ENCODE results near the gene CHD9NB.

DNA sequence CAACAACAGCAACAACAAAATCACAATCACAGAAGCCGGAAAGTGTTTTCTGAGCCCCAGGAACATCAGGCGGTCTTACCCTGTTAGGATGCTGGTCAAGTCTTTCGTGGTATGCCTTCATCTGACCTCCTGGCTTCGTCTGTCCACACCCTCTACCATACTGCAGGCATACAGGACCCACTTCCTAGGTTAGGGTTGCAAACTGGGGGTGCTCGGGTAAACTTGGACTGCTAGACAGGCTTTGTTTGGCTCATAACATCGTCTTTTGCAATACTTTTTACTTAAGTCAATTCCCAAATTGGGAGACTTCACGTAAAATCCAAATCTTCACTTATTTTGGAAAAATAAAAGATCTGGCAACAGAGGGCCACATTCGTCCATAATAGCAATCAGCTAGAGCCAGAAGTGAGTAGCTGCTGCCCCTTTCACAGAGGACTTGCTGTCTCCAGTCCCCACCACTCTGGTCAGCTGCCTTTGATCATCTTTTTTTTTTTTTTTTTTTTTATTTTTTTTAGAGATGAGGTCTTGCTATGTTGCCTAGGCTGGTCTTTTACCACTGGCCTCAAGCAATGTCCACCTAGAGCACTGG is 32.1 kb upstream of the CHD9NB start:
- TF ChIP-seq POLR2A (IDR thresholded peaks at IDR 0.05) (no peak), CTCF (IDR thresholded peaks at IDR 0.05) (no peak), POLR2AphosphoS5 (IDR thresholded peaks at IDR 0.05) (no peak)

Measured in prostate gland (tissue), 2 donors.